CD4-positive, alpha-beta T cell (primary cell): ENCODE results near the gene WDTC1. TPM values are rescaled to one million over a fixed set of nuclear protein-coding genes. Genes with fewer than 3 reads are reported as not detected.
A peak's percentile ranks its signal among the peaks of the same experiment; 100 is the strongest.
"Not testable (repeated sequence)": the region's sequence is repeated elsewhere in the genome, so short reads cannot be mapped to it uniquely, and the experiment has no call there.

Experiments used
- ATAC-seq: fragments of 200-7000 bp; cut with Tn5 transposase; one replicate; pipeline ENCODE4 v1.10.0; 2022; ENCODE audit warnings: mild to moderate bottlenecking; ENCODE audit not compliant: poor library complexity
- CTCF ChIA-PET: fragments of 350-600 bp; sonication (Branson Sonifier 250); formaldehyde crosslinking; loops from one replicate; lab custom pipeline; 2021; ENCODE audit warnings: antibody characterized with exemption, inconsistent platforms; lab: Charles Lee
- POLR2A ChIA-PET: fragments of 350-600 bp; sonication (Branson Sonifier 250); formaldehyde crosslinking; loops from one replicate; lab custom pipeline; 2021; ENCODE audit warnings: antibody characterized with exemption, inconsistent platforms; lab: Charles Lee
- DNase-seq, 14 experiments: peaks; one replicate each; pipeline ENCODE4 v3.0.0-alpha.2; 2013 to 2020; ENCODE audit warnings: mixed read lengths in 2 of 14
- H3K27ac ChIP-seq, 2 donors: one replicate each; pipeline versions ENCODE4 v1.5.1 to v1.7.0; 2013; ENCODE audit warnings: low read length in 2 of 2, low read depth in 1 of 2, mild to moderate bottlenecking in 1 of 2
- H3K27me3 ChIP-seq, 2 experiments: 1 replicate in 1 of 2; 2 replicates in 1 of 2; pipeline versions ENCODE4 v1.6.1 to v1.7.0; 2013; ENCODE audit warnings: low read length in 2 of 2, control low read depth in 1 of 2, mild to moderate bottlenecking in 1 of 2, moderate library complexity in 1 of 2; ENCODE audit not compliant: insufficient read depth in 2 of 2, control insufficient read depth in 1 of 2
- H3K36me3 ChIP-seq: one replicate; pipeline ENCODE4 v1.6.1; 2013; ENCODE audit warnings: low read length, control low read depth; ENCODE audit not compliant: insufficient read depth
- H3K4me1 ChIP-seq: one replicate; pipeline ENCODE4 v1.6.1; 2013; ENCODE audit warnings: low read length, control low read depth; ENCODE audit not compliant: insufficient read depth
- H3K4me3 ChIP-seq: one replicate; pipeline ENCODE4 v1.5.1; 2013; ENCODE audit warnings: mild to moderate bottlenecking, low read length, moderate library complexity
- H3K9me3 ChIP-seq, 2 experiments: 1 replicate in 1 of 2; 2 replicates in 1 of 2; pipeline versions ENCODE4 v1.6.1 to v1.7.0; 2013; ENCODE audit warnings: low read length in 2 of 2, mild to moderate bottlenecking in 2 of 2, control low read depth in 1 of 2, moderate library complexity in 1 of 2; ENCODE audit not compliant: control insufficient read depth in 1 of 2, insufficient read depth in 1 of 2
- H3K27ac Mint-ChIP-seq: one replicate; pipeline ENCODE4 v1.8.0; 2020; ENCODE audit warnings: mixed read lengths
- H3K27me3 Mint-ChIP-seq: one replicate; pipeline ENCODE4 v1.8.0; 2021; ENCODE audit warnings: mixed read lengths
- H3K36me3 Mint-ChIP-seq: one replicate; pipeline ENCODE4 v1.8.0; 2021; ENCODE audit warnings: low read depth, mixed read lengths
- H3K4me1 Mint-ChIP-seq: one replicate; pipeline ENCODE4 v1.8.0; 2021; ENCODE audit warnings: low read depth, mixed read lengths
- H3K4me3 Mint-ChIP-seq: one replicate; pipeline ENCODE4 v1.8.0; 2020; ENCODE audit warnings: mild to moderate bottlenecking, mixed read lengths
- H3K9me3 Mint-ChIP-seq: one replicate; pipeline ENCODE4 v1.8.0; 2020; ENCODE audit warnings: mixed read lengths
- CTCF ChIP-seq: fragments of 200-600 bp; IDR thresholded peaks from one replicate; pipeline ENCODE4 v1.8.0; 2022; ENCODE audit warnings: antibody characterized with exemption, mild to moderate bottlenecking
- intact Hi-C, 2 experiments: fragments of 100-400 bp; cut with DNase I in 1 of 2; cut with micrococcal nuclease in 1 of 2; formaldehyde crosslinking; loops; one replicate each; pipeline versions ENCODE4 v1.15.1 to v1.9.0; 2023 to 2025; cut with DNase I, micrococcal nuclease
- total RNA-seq, 174 experiments: library from RNA in 2 of 174; stranded (reverse) in 2 of 174; gene quantifications; one replicate each; pipeline ENCODE4 v1.2.3 and lab custom pipeline; 2021 to 2026

WDTC1 gene
- total RNA-seq, 2 experiments from 2014 or later, result 17.7 to 18.6 TPM

DNA sequence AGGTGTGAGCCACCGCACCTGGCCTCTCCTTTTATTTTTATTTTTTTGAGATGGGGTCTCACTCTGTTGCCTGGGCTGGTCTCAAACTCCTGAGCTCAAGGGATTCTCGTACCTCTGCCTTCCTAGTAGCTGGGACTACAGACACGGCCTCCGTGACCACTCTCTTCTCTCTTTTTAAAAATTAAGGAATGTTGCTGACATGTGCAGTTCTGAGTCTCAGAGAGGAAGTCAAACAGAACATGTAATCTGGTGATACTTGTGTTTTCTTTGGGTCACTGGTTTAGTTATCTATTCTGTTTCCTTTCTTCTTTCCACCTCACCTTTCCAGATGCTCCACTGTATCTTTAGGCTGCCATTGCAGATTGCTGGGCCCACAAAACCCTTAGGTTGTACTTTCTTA lies 2.7 kb downstream of the WDTC1 start:
- Mint-ChIP-seq H3K4me3 (peak overlapping the region; percentile 34), H3K36me3 (peaks cover 18% of the 10 kb centered on the region), H3K27ac (peak overlapping the region; percentile 47), H3K9me3 (no peaks in the 10 kb centered on the region), H3K27me3 (peaks cover 4% of the 10 kb centered on the region), H3K4me1 (peaks cover 46% of the 10 kb centered on the region)
- no peak overlapping the region for H3K4me3 ChIP-seq
- ChIA-PET POLR2A (no interaction called here), CTCF (interaction anchor here (1.3 kb wide), 1 partner anchor 59 kb away, joined by 4 read pairs; no protein-coding TSS in a partner anchor)
- H3K4me1 ChIP-seq, result peaks cover 29% of the 10 kb centered on the region
- intact Hi-C loops, result loop anchor here in 1 of 2 experiments (5.0 to 10.0 kb wide), 2 partner anchors 80 to 1992 kb away; partner anchors contain the start of genes RSRP1 and SLC9A1
- ATAC-seq, result no peak
- no peaks in the 10 kb centered on the region for H3K27me3 ChIP-seq
- no peak for DNase-seq
- TF ChIP-seq CTCF, result no peak
- no peaks in the 10 kb centered on the region for H3K9me3 ChIP-seq
- no peak overlapping the region for H3K27ac ChIP-seq
- no peaks in the 10 kb centered on the region for H3K36me3 ChIP-seq

GRCh38 chr1:27238032-27238431 lies 3.6 kb downstream of the WDTC1 start:
- CTCF ChIA-PET, result interaction anchor here (0.7 kb wide), 1 partner anchor 127 kb away, joined by 3 read pairs; no protein-coding TSS in a partner anchor
- no peak overlapping the region for H3K4me3 ChIP-seq
- H3K36me3 ChIP-seq, result peaks cover 4% of the 10 kb centered on the region
- no peak for ATAC-seq
- H3K27me3 ChIP-seq, result no peaks in the 10 kb centered on the region
- peaks cover 4% of the 10 kb centered on the region for H3K27me3 Mint-ChIP-seq
- no peaks in the 10 kb centered on the region for H3K9me3 ChIP-seq
- peak overlapping the region; percentile 51 for H3K4me3 Mint-ChIP-seq
- peaks cover 46% of the 10 kb centered on the region for H3K4me1 Mint-ChIP-seq
- H3K9me3 Mint-ChIP-seq, result no peaks in the 10 kb centered on the region
- no peak for TF ChIP-seq CTCF
- no peak overlapping the region for H3K27ac Mint-ChIP-seq
- no peak for DNase-seq
- peaks cover 29% of the 10 kb centered on the region for H3K4me1 ChIP-seq
- intact Hi-C loops, result loop anchor here in 1 of 2 experiments (5.0 to 10.0 kb wide), 2 partner anchors 81 to 1993 kb away; partner anchors contain the start of genes RSRP1 and SLC9A1
- H3K36me3 Mint-ChIP-seq, result peaks cover 18% of the 10 kb centered on the region
- no peak overlapping the region for H3K27ac ChIP-seq
- POLR2A ChIA-PET, result no interaction called here

- no peaks in the 10 kb centered on the region for H3K27me3 Mint-ChIP-seq
- no peak overlapping the region for H3K4me3 ChIP-seq
- CTCF ChIA-PET, result interaction anchor here (1.2 kb wide), 1 partner anchor 10 kb away, joined by 3 read pairs; no protein-coding TSS in a partner anchor
- peaks cover 23% of the 10 kb centered on the region for H3K4me1 Mint-ChIP-seq
- POLR2A ChIA-PET, result no interaction called here
- no peak overlapping the region for H3K4me3 Mint-ChIP-seq
- no peaks in the 10 kb centered on the region for H3K9me3 Mint-ChIP-seq
- no peaks in the 10 kb centered on the region for H3K27me3 ChIP-seq
- peaks cover 13% of the 10 kb centered on the region for H3K36me3 ChIP-seq
- no peaks in the 10 kb centered on the region for H3K9me3 ChIP-seq
- intact Hi-C loops, result no loop called here
- no peak for ATAC-seq
- TF ChIP-seq CTCF, result no peak
- no peak overlapping the region for H3K27ac Mint-ChIP-seq
- no peak for DNase-seq
- peaks cover 4% of the 10 kb centered on the region for H3K4me1 ChIP-seq
- no peak overlapping the region for H3K27ac ChIP-seq
- H3K36me3 Mint-ChIP-seq, result peaks cover 21% of the 10 kb centered on the region
These were observed 7.2 kb downstream of the WDTC1 start for GRCh38 chr1:27241677-27242076.

GRCh38 chr1:27243665-27244064 lies 9.2 kb downstream of the WDTC1 start:
- H3K27ac Mint-ChIP-seq, H3K9me3 ChIP-seq, DNase-seq, POLR2A ChIA-PET, H3K27me3 Mint-ChIP-seq, H3K4me1 ChIP-seq, H3K9me3 Mint-ChIP-seq, intact Hi-C loops, H3K4me3 ChIP-seq, H3K27me3 ChIP-seq, H3K27ac ChIP-seq, H3K4me3 Mint-ChIP-seq, CTCF ChIA-PET, ATAC-seq: not testable (repeated sequence)
- Mint-ChIP-seq H3K4me1 (peaks cover 13% of the 10 kb centered on the region), H3K36me3 (peaks cover 35% of the 10 kb centered on the region)
- peaks cover 13% of the 10 kb centered on the region for H3K36me3 ChIP-seq
